ENCODE measurements around the gene PTPN1.

DNA sequence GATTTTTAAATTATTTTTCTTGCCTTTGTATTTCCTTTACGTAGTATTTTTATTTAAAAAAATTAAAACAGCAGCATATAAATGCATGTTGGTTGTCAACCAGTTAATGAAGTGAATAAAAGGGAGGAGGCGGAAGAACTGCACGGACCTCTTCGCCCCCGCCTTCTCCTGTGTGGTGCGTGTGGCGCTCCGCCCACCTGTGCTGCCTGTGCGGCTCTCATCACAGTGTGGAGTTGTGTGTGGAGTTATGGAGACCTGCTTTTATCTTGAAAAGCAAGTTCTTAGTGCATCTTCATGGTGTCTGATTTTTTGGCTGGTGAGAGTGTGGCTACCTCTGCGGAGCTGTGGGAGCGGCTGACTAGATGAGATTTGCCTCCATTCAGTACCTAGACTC, 58.4 kb downstream of the PTPN1 start:
- TF ChIP-seq, protein P1, sequence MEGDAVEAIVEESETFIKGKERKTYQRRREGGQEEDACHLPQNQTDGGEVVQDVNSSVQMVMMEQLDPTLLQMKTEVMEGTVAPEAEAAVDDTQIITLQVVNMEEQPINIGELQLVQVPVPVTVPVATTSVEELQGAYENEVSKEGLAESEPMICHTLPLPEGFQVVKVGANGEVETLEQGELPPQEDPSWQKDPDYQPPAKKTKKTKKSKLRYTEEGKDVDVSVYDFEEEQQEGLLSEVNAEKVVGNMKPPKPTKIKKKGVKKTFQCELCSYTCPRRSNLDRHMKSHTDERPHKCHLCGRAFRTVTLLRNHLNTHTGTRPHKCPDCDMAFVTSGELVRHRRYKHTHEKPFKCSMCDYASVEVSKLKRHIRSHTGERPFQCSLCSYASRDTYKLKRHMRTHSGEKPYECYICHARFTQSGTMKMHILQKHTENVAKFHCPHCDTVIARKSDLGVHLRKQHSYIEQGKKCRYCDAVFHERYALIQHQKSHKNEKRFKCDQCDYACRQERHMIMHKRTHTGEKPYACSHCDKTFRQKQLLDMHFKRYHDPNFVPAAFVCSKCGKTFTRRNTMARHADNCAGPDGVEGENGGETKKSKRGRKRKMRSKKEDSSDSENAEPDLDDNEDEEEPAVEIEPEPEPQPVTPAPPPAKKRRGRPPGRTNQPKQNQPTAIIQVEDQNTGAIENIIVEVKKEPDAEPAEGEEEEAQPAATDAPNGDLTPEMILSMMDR (conservative IDR thresholded peaks at IDR 0.05; ENCODE audit: low read length): no peak
- TF ChIP-seq EZH2phosphoT487 (IDR thresholded peaks at IDR 0.05; ENCODE audit: borderline replicate concordance, low read depth, low read length): no peak
